GM19455 (cell line): Measurements from ENCODE around the gene ZBTB14.

Experiments
- ATAC-seq: cut with Tn5 transposase; IDR thresholded peaks from one replicate; pipeline ENCODE4 v1.9.1; 2021; ENCODE audit not compliant: unreplicated experiment

ZBTB14 gene

GRCh38 chr18:5295231-5295920 lies at the start of gene ZBTB14:
TSS of gene ZBTB14 (minus strand) at chr18:5295726. CDS start at chr18:5293246, 2,480 bp downstream.
- ATAC-seq = peak; percentile 26

- ATAC-seq = no peak
Observed at GRCh38 chr18:5339202-5339834, 43.8 kb upstream of the ZBTB14 start.

GRCh38 chr18:5334456-5335075 lies 39.0 kb upstream of the ZBTB14 start:
- no peak for ATAC-seq

- ATAC-seq = no peak
Observed at GRCh38 chr18:5318061-5318700, 22.7 kb upstream of the ZBTB14 start.

- no peak for ATAC-seq
Observed at GRCh38 chr18:5317186-5317585, 21.7 kb upstream of the ZBTB14 start.

- ATAC-seq = no peak
Observed at GRCh38 chr18:5315838-5316237, 20.3 kb upstream of the ZBTB14 start.

GRCh38 chr18:5311301-5311989 lies 15.9 kb upstream of the ZBTB14 start:
- ATAC-seq = no peak

GRCh38 chr18:5309888-5310470 lies 14.5 kb upstream of the ZBTB14 start:
- ATAC-seq = peak; percentile 87

GRCh38 chr18:5305835-5306234 lies 10.3 kb upstream of the ZBTB14 start:
- ATAC-seq = no peak

- ATAC-seq = no peak
Observed at GRCh38 chr18:5304232-5304631, 8.7 kb upstream of the ZBTB14 start.

- ATAC-seq = no peak
Observed at GRCh38 chr18:5303636-5304035, 8.1 kb upstream of the ZBTB14 start.

- ATAC-seq = no peak
Observed at GRCh38 chr18:5302606-5303005, 7.1 kb upstream of the ZBTB14 start.

GRCh38 chr18:5300476-5301010 lies 5.0 kb upstream of the ZBTB14 start:
- ATAC-seq = no peak

GRCh38 chr18:5298156-5298852 lies 2.8 kb upstream of the ZBTB14 start:
- ATAC-seq = no peak

- ATAC-seq = no peak
Observed at GRCh38 chr18:5297597-5297996, 2.1 kb upstream of the ZBTB14 start.

GRCh38 chr18:5296706-5297320 lies 1.3 kb upstream of the ZBTB14 start:
- ATAC-seq = peak; percentile 13

GRCh38 chr18:5295981-5296705 lies 617 bp upstream of the ZBTB14 start:
- peak; percentile 61 for ATAC-seq

- ATAC-seq = peak; percentile 28
Observed at GRCh38 chr18:5294457-5295230, 882 bp downstream of the ZBTB14 start.
